Stimulated activated CD4-positive, alpha-beta T cell treated with anti-CD3 and anti-CD28 coated beads, TNF-alpha, amount 100 ng/mL, for 1 hour (primary cell): ENCODE results near the gene LINC00237.

ENCODE experiments used
- DNase-seq, 3 donors: peaks; one replicate each; pipeline ENCODE4 v3.0.0-alpha.2; 2020; ENCODE audit warnings: low read depth in 3 of 3, low spot score in 1 of 3

LINC00237 gene

GRCh38 chr20:21106171-21107017 is at the start of gene LINC00237:
Gene LINC00237 (minus strand): TSS chr20:21106358.
- DNase-seq, result no peak

- no peak for DNase-seq
These were observed 49.1 kb upstream of the LINC00237 start for GRCh38 chr20:21155268-21155667.

GRCh38 chr20:21154692-21155091 is 48.5 kb upstream of the LINC00237 start:
- DNase-seq, result no peak

GRCh38 chr20:21151791-21152190 is 45.6 kb upstream of the LINC00237 start:
- no peak for DNase-seq

GRCh38 chr20:21149344-21149743 is 43.2 kb upstream of the LINC00237 start:
- no peak for DNase-seq

GRCh38 chr20:21147593-21147992 is 41.4 kb upstream of the LINC00237 start:
- DNase-seq, result no peak

GRCh38 chr20:21146215-21146614 is 40.1 kb upstream of the LINC00237 start:
- no peak for DNase-seq

- no peak for DNase-seq
These were observed 39.3 kb upstream of the LINC00237 start for GRCh38 chr20:21145424-21145823.

GRCh38 chr20:21143194-21143890 is 37.2 kb upstream of the LINC00237 start:
- no peak for DNase-seq

- DNase-seq, result no peak
These were observed 35.7 kb upstream of the LINC00237 start for GRCh38 chr20:21141825-21142224.

- DNase-seq, result no peak
These were observed 33.9 kb upstream of the LINC00237 start for GRCh38 chr20:21139881-21140566.

GRCh38 chr20:21137078-21137477 is 30.9 kb upstream of the LINC00237 start:
- no peak for DNase-seq

- no peak for DNase-seq
These were observed 30.0 kb upstream of the LINC00237 start for GRCh38 chr20:21136015-21136732.

- no peak for DNase-seq
These were observed 28.8 kb upstream of the LINC00237 start for GRCh38 chr20:21134883-21135493.

- DNase-seq, result no peak
These were observed 27.9 kb upstream of the LINC00237 start for GRCh38 chr20:21133917-21134622.

- DNase-seq, result no peak
These were observed 27.2 kb upstream of the LINC00237 start for GRCh38 chr20:21133404-21133803.

- no peak for DNase-seq
These were observed 23.7 kb upstream of the LINC00237 start for GRCh38 chr20:21129861-21130260.

GRCh38 chr20:21127201-21127981 is 21.2 kb upstream of the LINC00237 start:
- DNase-seq, result no peak

- no peak for DNase-seq
These were observed 20.4 kb upstream of the LINC00237 start for GRCh38 chr20:21126581-21126870.
